GM12878 (cell line): ENCODE measurements around the gene TBXAS1. TPM values are rescaled to one million over a fixed set of nuclear protein-coding genes. Genes with fewer than 3 reads are reported as not detected.

Experiments
- ATAC-seq: fragments of 200-7000 bp; cut with Tn5 transposase; 3 replicates; pipeline ENCODE4 v1.9.1; 2020; ENCODE audit warnings: mild to moderate bottlenecking, moderate library complexity
- BruUV-seq: library from RNA; stranded (reverse); fragments of 400-500 nt; replicated peaks from 2 replicates; lab custom pipeline; 2021; lab: Mats Ljungman, UMichigan
- CTCF ChIA-PET: fragments of 300-600 bp; sonication (Branson Sonifier 250); formaldehyde crosslinking; extraction: SDS; loops from one replicate; lab custom pipeline; 2021; ENCODE audit warnings: inconsistent platforms; lab: Yijun Ruan, JAX
- POLR2A ChIA-PET: fragments of 350-600 bp; formaldehyde crosslinking; extraction: SDS; loops from one replicate; lab custom pipeline; 2021; ENCODE audit warnings: inconsistent platforms; lab: Charles Lee
- RAD21 ChIA-PET: fragments of 300-600 bp; sonication (Branson Sonifier 250); formaldehyde crosslinking; loops from one replicate; lab custom pipeline; 2023; ENCODE audit warnings: antibody characterized with exemption; ENCODE audit not compliant: unreplicated experiment; lab: Charles Lee
- SMC1A ChIA-PET: fragments of 300-600 bp; sonication (Branson Sonifier 250); formaldehyde crosslinking; loops from one replicate; lab custom pipeline; 2023; ENCODE audit not compliant: unreplicated experiment, uncharacterized antibody; lab: Charles Lee
- DNase-seq: peaks from one replicate; pipeline ENCODE4 v3.0.0-alpha.2; 2011; ENCODE audit warnings: low read depth, low spot score
- FAIRE-seq: peaks from 3 replicates; lab custom pipeline; 2011; peaks lifted over from hg19 to GRCh38; lab: Jason Lieb, UNC
- H2AFZ ChIP-seq: 2 replicates; pipeline ENCODE4 v1.6.0; 2011; ENCODE audit warnings: low read depth, low read length, control low read depth; ENCODE audit not compliant: control insufficient read depth
- H3K27ac ChIP-seq: 2 replicates; pipeline ENCODE4 v1.5.1; 2011; ENCODE audit warnings: control low read depth; ENCODE audit not compliant: control insufficient read depth, insufficient read depth
- H3K27me3 ChIP-seq, 2 experiments: replicated peaks in 1 of 2; 2 replicates each; pipeline versions ENCODE4 v1.6.0 to v1.6.1; 2011; ENCODE audit warnings: low read length in 1 of 2; ENCODE audit not compliant: control insufficient read depth in 2 of 2, insufficient read depth in 2 of 2
- H3K36me3 ChIP-seq, 2 experiments: 2 replicates each; pipeline ENCODE4 v1.5.1; 2011; ENCODE audit warnings: low read length in 1 of 2; ENCODE audit not compliant: control insufficient read depth in 2 of 2, insufficient read depth in 2 of 2
- H3K4me1 ChIP-seq: 2 replicates; pipeline ENCODE4 v1.6.1; 2011; ENCODE audit warnings: mild to moderate bottlenecking, low read length, moderate library complexity, mixed read lengths; ENCODE audit not compliant: control insufficient read depth, insufficient read depth
- H3K4me2 ChIP-seq: 2 replicates; pipeline ENCODE4 v1.6.0; 2011; ENCODE audit warnings: control low read depth; ENCODE audit not compliant: control insufficient read depth, insufficient read depth
- H3K4me3 ChIP-seq: fragments of 200-600 bp; sonication (generic); 2 replicates; pipeline ENCODE4 v1.5.1; 2016
- H3K79me2 ChIP-seq: 2 replicates; pipeline ENCODE4 v1.6.0; 2011; ENCODE audit warnings: low read length; ENCODE audit not compliant: control insufficient read depth, insufficient read depth
- H3K9ac ChIP-seq: 2 replicates; pipeline ENCODE4 v1.8.0; 2011; ENCODE audit warnings: low read length, control low read depth, mixed read lengths; ENCODE audit not compliant: control insufficient read depth, insufficient read depth
- H3K9me3 ChIP-seq: replicated peaks from 3 replicates; pipeline ENCODE4 v1.5.1; 2011; ENCODE audit warnings: mild to moderate bottlenecking, low read length; ENCODE audit not compliant: control insufficient read depth, insufficient read depth
- H4K20me1 ChIP-seq: 2 replicates; pipeline ENCODE4 v1.6.0; 2011; ENCODE audit not compliant: control insufficient read depth, insufficient read depth
- ASH2L ChIP-seq: fragments of 300-600, 200-600 bp; sonication (generic); IDR thresholded peaks from 2 replicates; pipeline ENCODE4 v1.6.1; 2017; ENCODE audit warnings: low read depth, mild to moderate bottlenecking, borderline replicate concordance
- FOXK2 ChIP-seq: fragments of 450-650 bp; IDR thresholded peaks from 2 replicates; pipeline ENCODE4 v1.6.1; 2017; ENCODE audit warnings: mild to moderate bottlenecking, moderate library complexity
- HCFC1 ChIP-seq: fragments of 150-350 bp; IDR thresholded peaks from 2 replicates; pipeline ENCODE4 v1.6.1; 2014; ENCODE audit warnings: low read length
- MXI1 ChIP-seq: fragments of 150-350 bp; IDR thresholded peaks from 2 replicates; pipeline ENCODE4 v1.6.1; 2011; ENCODE audit warnings: low read depth, mild to moderate bottlenecking, inconsistent platforms, low read length, improper control_type of control experiment
- NFIC ChIP-seq: IDR thresholded peaks from 2 replicates; pipeline ENCODE4 v1.6.1; 2012; ENCODE audit warnings: low read depth, mild to moderate bottlenecking, inconsistent platforms, low read length, moderate library complexity
- NKRF ChIP-seq: fragments of 450-650 bp; conservative IDR thresholded peaks from 2 replicates; pipeline ENCODE4 v1.6.1; 2017; ENCODE audit warnings: mild to moderate bottlenecking, moderate library complexity
- PAX5 ChIP-seq: IDR thresholded peaks from 2 replicates; pipeline ENCODE4 v1.6.1; 2011; ENCODE audit warnings: low read depth, low read length, borderline replicate concordance
- STAT3 ChIP-seq: IDR thresholded peaks from 2 replicates; pipeline ENCODE4 v1.6.1; 2011; ENCODE audit warnings: low read depth, low read length, improper control_type of control experiment
- WRNIP1 ChIP-seq: IDR thresholded peaks from 2 replicates; pipeline ENCODE4 v1.6.1; 2011; ENCODE audit warnings: low read depth, low read length, improper control_type of control experiment, borderline replicate concordance
- ZBTB40 ChIP-seq: fragments of 450-650 bp; IDR thresholded peaks from 2 replicates; pipeline ENCODE4 v1.6.1; 2016; ENCODE audit warnings: mild to moderate bottlenecking, moderate library complexity, borderline replicate concordance
- ZNF274 ChIP-seq: IDR thresholded peaks from one replicate; pipeline ENCODE4 v1.8.0; 2011; ENCODE audit not compliant: insufficient read length, insufficient read depth
- WGBS: methylation state at CpG from one replicate; pipeline ENCODE4 v1.1.6; 2016; ENCODE audit warnings: low lambda C conversion rate; ENCODE audit not compliant: insufficient replicate concordance, insufficient coverage; ENCODE audit errors: missing lambda C conversion rate; 5-methylcytosine and 5-hydroxymethylcytosine counted together
- in situ Hi-C: fragments of 300-500 bp; cut with MboI; formaldehyde crosslinking; loops from 9 replicates; pipeline ENCODE4 v1.14.3; 2018; ENCODE audit warnings: mixed read lengths
- intact Hi-C: fragments of 100-400 bp; cut with micrococcal nuclease; formaldehyde crosslinking; loops from one replicate; pipeline ENCODE4 v1.14.2; 2022; ENCODE audit not compliant: unreplicated experiment
- polyA plus RNA-seq, 11 experiments: library from polyadenylated mRNA; depleted of rRNA in 4 of 11; unstranded in 6 of 11; stranded (reverse) in 5 of 11; fragments of >200 nt; fragmentation: Nextera tagmentation in 4 of 11; fragmentation: Illumina TruSeq in 1 of 11; extraction: Ambion mirVana in 4 of 11; extraction: Trizol in 1 of 11; gene quantifications; 1 replicate in 1 of 11; 2 replicates in 10 of 11; pipeline versions ENCODE4 v1.2.1 to v1.2.3, GENCODE V29; 2011 to 2016; ENCODE audit warnings: inconsistent platforms in 2 of 11, missing spikeins in 2 of 11, low read depth in 1 of 11
- total RNA-seq, 4 experiments: library from RNA; depleted of rRNA in 3 of 4; stranded (reverse); fragments of >200 nt in 3 of 4; fragmentation: Illumina TruSeq in 1 of 4; extraction: Trizol in 1 of 4; gene quantifications; 2 replicates each; pipeline versions ENCODE4 v1.2.1 to v1.2.3, GENCODE V29; 2013 to 2021
- TF ChIP-seq, protein P1 (sequence below): fragments of 450-650 bp; formaldehyde crosslinking; IDR thresholded peaks from 2 replicates; pipeline ENCODE4 v1.4.0; 2020; ENCODE audit warnings: mild to moderate bottlenecking, moderate library complexity

The TBXAS1 gene
- total and polyA plus RNA-seq, 10 of the 15 experiments (the other 5 are each of a cell fraction or from before 2014, with no cell fraction given), result 1.5 to 32.7 (median 16.3) TPM

GRCh38 chr7:139915864-139916716 lies 87.0 kb downstream of the TBXAS1 start:
- peak overlapping the region; percentile 27; the same call in 1 of the 2 replicates for H3K9ac ChIP-seq
- no peak for TF ChIP-seq MXI1
- no peak for TF ChIP-seq HCFC1
- TF ChIP-seq PAX5, result peak; percentile 77; the same call in 1 of the 2 replicates
- TF ChIP-seq ZNF274, result no peak
- TF ChIP-seq, protein P1, sequence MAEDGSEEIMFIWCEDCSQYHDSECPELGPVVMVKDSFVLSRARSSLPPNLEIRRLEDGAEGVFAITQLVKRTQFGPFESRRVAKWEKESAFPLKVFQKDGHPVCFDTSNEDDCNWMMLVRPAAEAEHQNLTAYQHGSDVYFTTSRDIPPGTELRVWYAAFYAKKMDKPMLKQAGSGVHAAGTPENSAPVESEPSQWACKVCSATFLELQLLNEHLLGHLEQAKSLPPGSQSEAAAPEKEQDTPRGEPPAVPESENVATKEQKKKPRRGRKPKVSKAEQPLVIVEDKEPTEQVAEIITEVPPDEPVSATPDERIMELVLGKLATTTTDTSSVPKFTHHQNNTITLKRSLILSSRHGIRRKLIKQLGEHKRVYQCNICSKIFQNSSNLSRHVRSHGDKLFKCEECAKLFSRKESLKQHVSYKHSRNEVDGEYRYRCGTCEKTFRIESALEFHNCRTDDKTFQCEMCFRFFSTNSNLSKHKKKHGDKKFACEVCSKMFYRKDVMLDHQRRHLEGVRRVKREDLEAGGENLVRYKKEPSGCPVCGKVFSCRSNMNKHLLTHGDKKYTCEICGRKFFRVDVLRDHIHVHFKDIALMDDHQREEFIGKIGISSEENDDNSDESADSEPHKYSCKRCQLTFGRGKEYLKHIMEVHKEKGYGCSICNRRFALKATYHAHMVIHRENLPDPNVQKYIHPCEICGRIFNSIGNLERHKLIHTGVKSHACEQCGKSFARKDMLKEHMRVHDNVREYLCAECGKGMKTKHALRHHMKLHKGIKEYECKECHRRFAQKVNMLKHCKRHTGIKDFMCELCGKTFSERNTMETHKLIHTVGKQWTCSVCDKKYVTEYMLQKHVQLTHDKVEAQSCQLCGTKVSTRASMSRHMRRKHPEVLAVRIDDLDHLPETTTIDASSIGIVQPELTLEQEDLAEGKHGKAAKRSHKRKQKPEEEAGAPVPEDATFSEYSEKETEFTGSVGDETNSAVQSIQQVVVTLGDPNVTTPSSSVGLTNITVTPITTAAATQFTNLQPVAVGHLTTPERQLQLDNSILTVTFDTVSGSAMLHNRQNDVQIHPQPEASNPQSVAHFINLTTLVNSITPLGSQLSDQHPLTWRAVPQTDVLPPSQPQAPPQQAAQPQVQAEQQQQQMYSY (CRISPR knock-in tag), result no peak
- no peak for TF ChIP-seq WRNIP1
- no peak for TF ChIP-seq ASH2L
- TF ChIP-seq FOXK2, result no peak
- no peak for TF ChIP-seq NKRF
- TF ChIP-seq STAT3, result no peak
- no peak for TF ChIP-seq ZBTB40
- 0 out of 2 replicates have a peak, but pooled peaks have one; percentile 56 for TF ChIP-seq NFIC

More at GRCh38 chr7:139915864-139916716, 87.0 kb downstream of the TBXAS1 start:
- peak; percentile 91 for DNase-seq
- intact Hi-C loops (no loop called here), in situ Hi-C loops (no loop called here)
- POLR2A ChIA-PET, result interaction anchor here (0.5 to 1.6 kb wide), 9 partner anchors 10 to 137 kb away, joined by 3 to 6 read pairs (median 3); no protein-coding TSS in a partner anchor
- H3K36me3 ChIP-seq, result no peaks in the 10 kb centered on the region
- no peaks in the 10 kb centered on the region for H3K27me3 ChIP-seq
- 33% methylated on average over 10 of the region's 10 CpGs for WGBS
- H3K79me2 ChIP-seq, result no peaks in the 10 kb centered on the region
- CTCF ChIA-PET, result interaction anchor here (0.7 to 3.9 kb wide), 4 partner anchors 14 to 271 kb away, joined by 3 to 17 read pairs (median 10); no protein-coding TSS in a partner anchor
- H3K4me3 ChIP-seq, result no peak overlapping the region
- H3K4me1 ChIP-seq, result peaks cover 29% of the 10 kb centered on the region
- SMC1A ChIA-PET, result interaction anchor here (0.8 to 4.4 kb wide), 17 partner anchors 8 to 270 kb away, joined by 3 to 45 read pairs (median 9); no protein-coding TSS in a partner anchor
- peak overlapping the region; percentile 37 for H2AFZ ChIP-seq
- H3K9me3 ChIP-seq, result no peaks in the 10 kb centered on the region
- peak overlapping the region; percentile 97 for H3K4me2 ChIP-seq
- H3K27ac ChIP-seq, result peak overlapping the region; percentile 88
- H4K20me1 ChIP-seq, result no peaks in the 10 kb centered on the region
- RAD21 ChIA-PET, result interaction anchor here (0.7 to 3.0 kb wide), 11 partner anchors 16 to 269 kb away, joined by 3 to 15 read pairs (median 4); no protein-coding TSS in a partner anchor
- ATAC-seq, result peak; percentile 94
- FAIRE-seq, result peak; percentile 69
- BruUV-seq, result no TSS peak
